Measurements from ENCODE around the gene SUGCT.

SUGCT gene

GRCh38 chr7:40542982-40543741 is 408.4 kb downstream of the SUGCT start:
- H3K27ac ChIP-seq (ENCODE audit: low read depth, low read length) = no peak overlapping the region
- no peak overlapping the region for H3K4me3 ChIP-seq (ENCODE audit: low read depth, low read length)
- no peak overlapping the region for H3K9ac ChIP-seq (ENCODE audit: low read length)
- H3K27me3 ChIP-seq (ENCODE audit: control insufficient read depth, insufficient read depth, low read length) = no peaks in the 10 kb centered on the region
- H3K36me3 ChIP-seq (ENCODE audit: control insufficient read depth, insufficient read depth, low read length) = no peaks in the 10 kb centered on the region
- no peaks in the 10 kb centered on the region for H3K4me1 ChIP-seq (ENCODE audit: control insufficient read depth, insufficient read depth, low read length)
- H3K9me3 ChIP-seq (ENCODE audit: control insufficient read depth, insufficient read depth, low read depth, low read length) = no peaks in the 10 kb centered on the region

GRCh38 chr7:40544221-40544723 is 409.5 kb downstream of the SUGCT start:
- no peak overlapping the region for H3K9ac ChIP-seq (ENCODE audit: low read length)
- no peaks in the 10 kb centered on the region for H3K27me3 ChIP-seq (ENCODE audit: control insufficient read depth, insufficient read depth, low read length)
- H3K36me3 ChIP-seq (ENCODE audit: control insufficient read depth, insufficient read depth, low read length) = no peaks in the 10 kb centered on the region
- H3K27ac ChIP-seq (ENCODE audit: low read depth, low read length) = no peak overlapping the region
- no peaks in the 10 kb centered on the region for H3K9me3 ChIP-seq (ENCODE audit: control insufficient read depth, insufficient read depth, low read depth, low read length)
- H3K4me1 ChIP-seq (ENCODE audit: control insufficient read depth, insufficient read depth, low read length) = no peaks in the 10 kb centered on the region
- H3K4me3 ChIP-seq (ENCODE audit: low read depth, low read length) = no peak overlapping the region

DNA sequence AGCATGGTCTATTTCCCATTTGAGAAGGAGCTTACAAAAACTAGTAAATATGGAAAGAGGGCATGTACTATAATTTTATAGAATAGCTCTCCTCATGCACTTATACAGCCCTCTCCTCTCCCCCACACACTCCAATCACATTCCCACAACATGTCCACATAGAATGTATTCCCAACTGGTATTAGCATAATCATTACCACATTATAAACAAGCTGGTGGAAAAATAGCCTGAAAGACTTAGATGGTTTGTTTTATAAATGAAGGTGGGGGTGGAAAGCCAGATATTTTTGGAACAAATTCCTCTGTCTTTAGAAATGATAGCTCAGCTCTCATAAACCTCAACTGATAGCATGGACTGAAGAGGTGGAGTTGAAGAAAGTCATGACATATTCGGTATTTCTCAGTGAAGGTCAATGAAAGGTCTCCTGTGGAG is 410.1 kb downstream of the SUGCT start:
- Histone ChIP-seq H3K27me3 (ENCODE audit: control insufficient read depth, insufficient read depth, low read length) (no peaks in the 10 kb centered on the region), H3K36me3 (ENCODE audit: control insufficient read depth, insufficient read depth, low read length) (no peaks in the 10 kb centered on the region), H3K4me3 (ENCODE audit: low read depth, low read length) (no peak overlapping the region), H3K27ac (ENCODE audit: low read depth, low read length) (no peak overlapping the region), H3K9me3 (ENCODE audit: control insufficient read depth, insufficient read depth, low read depth, low read length) (no peaks in the 10 kb centered on the region), H3K4me1 (ENCODE audit: control insufficient read depth, insufficient read depth, low read length) (no peaks in the 10 kb centered on the region), H3K9ac (ENCODE audit: low read length) (no peak overlapping the region)

- no peaks in the 10 kb centered on the region for H3K4me1 ChIP-seq (ENCODE audit: control insufficient read depth, insufficient read depth, low read length)
- H3K36me3 ChIP-seq (ENCODE audit: control insufficient read depth, insufficient read depth, low read length) = no peaks in the 10 kb centered on the region
- H3K27me3 ChIP-seq (ENCODE audit: control insufficient read depth, insufficient read depth, low read length) = no peaks in the 10 kb centered on the region
- no peak overlapping the region for H3K27ac ChIP-seq (ENCODE audit: low read depth, low read length)
- no peak overlapping the region for H3K4me3 ChIP-seq (ENCODE audit: low read depth, low read length)
- no peaks in the 10 kb centered on the region for H3K9me3 ChIP-seq (ENCODE audit: control insufficient read depth, insufficient read depth, low read depth, low read length)
- H3K9ac ChIP-seq (ENCODE audit: low read length) = no peak overlapping the region
Measured at GRCh38 chr7:40545739-40546138, 410.9 kb downstream of the SUGCT start.

DNA sequence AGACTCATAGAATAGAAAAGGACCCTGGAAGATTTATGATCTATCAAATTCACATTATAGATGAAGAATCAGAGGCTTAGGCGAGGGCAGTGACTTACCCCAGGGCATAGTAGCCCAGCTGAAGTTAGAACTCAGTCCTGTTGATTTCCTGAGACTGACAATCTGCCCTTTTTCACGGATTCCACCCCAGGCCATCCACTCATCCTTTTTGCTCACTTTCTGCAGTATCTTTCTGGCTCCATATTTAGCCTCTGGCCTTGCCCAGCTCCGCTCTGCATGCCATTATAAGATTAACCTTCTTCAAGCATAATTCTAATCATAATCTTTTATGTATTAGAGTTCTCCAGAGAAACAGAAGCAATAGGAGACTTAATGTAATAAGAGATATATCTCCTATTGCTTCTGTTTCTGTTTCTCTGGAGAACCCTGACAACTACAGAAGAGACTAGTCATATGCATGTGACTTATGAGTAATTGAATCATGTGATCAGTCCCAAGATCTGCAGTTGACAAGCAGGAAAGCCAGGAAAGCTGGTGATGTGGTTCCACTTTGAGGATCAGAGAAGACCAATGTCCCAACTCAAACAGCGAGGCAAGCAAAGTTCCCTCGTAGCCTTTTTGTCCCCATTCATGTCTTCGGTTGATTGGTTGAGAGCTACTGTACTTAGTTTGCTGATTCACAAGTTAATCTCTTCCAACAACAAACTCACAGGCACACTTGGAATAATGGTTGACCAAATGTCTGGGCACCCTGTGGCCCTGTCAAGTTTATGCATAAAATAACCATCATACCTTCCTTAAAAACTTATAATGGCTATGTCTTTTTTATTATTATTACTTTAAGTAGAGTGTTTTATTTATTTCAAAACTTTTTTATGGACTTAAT is 412.1 kb downstream of the SUGCT start:
- Histone ChIP-seq H3K27me3 (ENCODE audit: control insufficient read depth, insufficient read depth, low read length) (no peaks in the 10 kb centered on the region), H3K4me3 (ENCODE audit: low read depth, low read length) (no peak overlapping the region), H3K4me1 (ENCODE audit: control insufficient read depth, insufficient read depth, low read length) (no peaks in the 10 kb centered on the region), H3K36me3 (ENCODE audit: control insufficient read depth, insufficient read depth, low read length) (no peaks in the 10 kb centered on the region), H3K9me3 (ENCODE audit: control insufficient read depth, insufficient read depth, low read depth, low read length) (no peaks in the 10 kb centered on the region), H3K27ac (ENCODE audit: low read depth, low read length) (no peak overlapping the region), H3K9ac (ENCODE audit: low read length) (no peak overlapping the region)

GRCh38 chr7:40549372-40550039 is 414.7 kb downstream of the SUGCT start:
- Histone ChIP-seq H3K27me3 (ENCODE audit: control insufficient read depth, insufficient read depth, low read length) (no peaks in the 10 kb centered on the region), H3K4me3 (ENCODE audit: low read depth, low read length) (no peak overlapping the region), H3K36me3 (ENCODE audit: control insufficient read depth, insufficient read depth, low read length) (no peaks in the 10 kb centered on the region), H3K9me3 (ENCODE audit: control insufficient read depth, insufficient read depth, low read depth, low read length) (no peaks in the 10 kb centered on the region), H3K4me1 (ENCODE audit: control insufficient read depth, insufficient read depth, low read length) (no peaks in the 10 kb centered on the region), H3K9ac (ENCODE audit: low read length) (no peak overlapping the region), H3K27ac (ENCODE audit: low read depth, low read length) (no peak overlapping the region)

GRCh38 chr7:40551685-40552576 is 417.1 kb downstream of the SUGCT start:
- H3K9ac ChIP-seq (ENCODE audit: low read length) = no peak overlapping the region
- H3K4me3 ChIP-seq (ENCODE audit: low read depth, low read length) = no peak overlapping the region
- H3K27ac ChIP-seq (ENCODE audit: low read depth, low read length) = no peak overlapping the region
- H3K36me3 ChIP-seq (ENCODE audit: control insufficient read depth, insufficient read depth, low read length) = no peaks in the 10 kb centered on the region
- no peaks in the 10 kb centered on the region for H3K4me1 ChIP-seq (ENCODE audit: control insufficient read depth, insufficient read depth, low read length)
- no peaks in the 10 kb centered on the region for H3K9me3 ChIP-seq (ENCODE audit: control insufficient read depth, insufficient read depth, low read depth, low read length)
- no peaks in the 10 kb centered on the region for H3K27me3 ChIP-seq (ENCODE audit: control insufficient read depth, insufficient read depth, low read length)

DNA sequence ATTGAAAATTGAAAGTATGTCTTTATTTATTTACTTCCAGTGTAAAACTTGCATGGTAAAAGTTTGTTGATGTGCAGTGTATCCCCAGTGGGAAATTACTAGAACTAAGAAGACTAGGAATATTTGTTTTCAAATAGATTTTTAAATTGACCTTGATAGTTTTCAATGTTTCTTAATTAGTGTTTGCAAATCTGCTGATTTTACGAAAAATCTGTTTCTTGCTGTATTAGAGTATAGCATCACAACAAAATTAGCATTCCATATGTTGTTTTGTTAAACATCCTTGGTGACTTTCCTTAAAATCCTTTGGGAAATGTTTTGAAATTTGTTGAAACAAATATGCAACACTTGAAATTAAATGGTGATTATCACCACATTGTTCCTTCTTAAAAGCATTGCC is 425.9 kb downstream of the SUGCT start:
- Histone ChIP-seq H3K27ac (ENCODE audit: low read depth, low read length) (no peak overlapping the region), H3K9me3 (ENCODE audit: control insufficient read depth, insufficient read depth, low read depth, low read length) (no peaks in the 10 kb centered on the region), H3K27me3 (ENCODE audit: control insufficient read depth, insufficient read depth, low read length) (no peaks in the 10 kb centered on the region), H3K4me3 (ENCODE audit: low read depth, low read length) (no peak overlapping the region), H3K4me1 (ENCODE audit: control insufficient read depth, insufficient read depth, low read length) (no peaks in the 10 kb centered on the region), H3K36me3 (ENCODE audit: control insufficient read depth, insufficient read depth, low read length) (no peaks in the 10 kb centered on the region), H3K9ac (ENCODE audit: low read length) (no peak overlapping the region)

DNA sequence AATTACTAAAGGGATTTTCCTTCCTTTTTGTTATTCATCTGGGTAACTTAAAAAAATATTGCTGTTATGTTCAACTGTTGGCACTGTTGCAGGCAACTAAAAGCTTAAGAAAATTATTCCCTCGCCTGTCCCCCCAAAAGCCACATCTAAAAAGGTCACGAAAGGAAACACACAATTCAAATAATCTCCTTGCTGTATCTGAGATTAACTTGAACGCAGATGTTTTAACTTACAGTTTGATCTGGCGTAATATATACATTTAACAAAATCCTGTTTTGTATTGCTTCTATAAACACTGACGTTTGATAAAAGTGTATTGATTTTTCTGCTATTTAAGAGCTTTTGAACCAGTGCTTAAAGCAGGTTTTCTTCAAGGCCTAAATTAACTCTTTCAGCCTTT is 432.1 kb downstream of the SUGCT start:
- no peak overlapping the region for H3K4me3 ChIP-seq (ENCODE audit: low read depth, low read length)
- H3K27ac ChIP-seq (ENCODE audit: low read depth, low read length) = no peak overlapping the region
- H3K27me3 ChIP-seq (ENCODE audit: control insufficient read depth, insufficient read depth, low read length) = no peaks in the 10 kb centered on the region
- no peaks in the 10 kb centered on the region for H3K9me3 ChIP-seq (ENCODE audit: control insufficient read depth, insufficient read depth, low read depth, low read length)
- peaks cover 23% of the 10 kb centered on the region for H3K4me1 ChIP-seq (ENCODE audit: control insufficient read depth, insufficient read depth, low read length)
- H3K36me3 ChIP-seq (ENCODE audit: control insufficient read depth, insufficient read depth, low read length) = no peaks in the 10 kb centered on the region
- no peak overlapping the region for H3K9ac ChIP-seq (ENCODE audit: low read length)

- Histone ChIP-seq H3K36me3 (ENCODE audit: control insufficient read depth, insufficient read depth, low read length) (no peaks in the 10 kb centered on the region), H3K4me1 (ENCODE audit: control insufficient read depth, insufficient read depth, low read length) (peaks cover 25% of the 10 kb centered on the region), H3K9ac (ENCODE audit: low read length) (no peak overlapping the region), H3K4me3 (ENCODE audit: low read depth, low read length) (no peak overlapping the region), H3K9me3 (ENCODE audit: control insufficient read depth, insufficient read depth, low read depth, low read length) (no peaks in the 10 kb centered on the region), H3K27ac (ENCODE audit: low read depth, low read length) (no peak overlapping the region), H3K27me3 (ENCODE audit: control insufficient read depth, insufficient read depth, low read length) (no peaks in the 10 kb centered on the region)
Measured at GRCh38 chr7:40569326-40569725, 434.5 kb downstream of the SUGCT start.

All from HUES6 (cell line).